GM21576 (cell line): ENCODE data around the gene APBA2.

ENCODE experiments used
- ATAC-seq: cut with Tn5 transposase; IDR thresholded peaks from one replicate; pipeline ENCODE4 v1.9.1; 2021; ENCODE audit warnings: mild to moderate bottlenecking, moderate library complexity; ENCODE audit not compliant: unreplicated experiment

The APBA2 gene

GRCh38 chr15:28895146-28895545 is 9.4 kb downstream of the APBA2 start:
- ATAC-seq: no peak

DNA sequence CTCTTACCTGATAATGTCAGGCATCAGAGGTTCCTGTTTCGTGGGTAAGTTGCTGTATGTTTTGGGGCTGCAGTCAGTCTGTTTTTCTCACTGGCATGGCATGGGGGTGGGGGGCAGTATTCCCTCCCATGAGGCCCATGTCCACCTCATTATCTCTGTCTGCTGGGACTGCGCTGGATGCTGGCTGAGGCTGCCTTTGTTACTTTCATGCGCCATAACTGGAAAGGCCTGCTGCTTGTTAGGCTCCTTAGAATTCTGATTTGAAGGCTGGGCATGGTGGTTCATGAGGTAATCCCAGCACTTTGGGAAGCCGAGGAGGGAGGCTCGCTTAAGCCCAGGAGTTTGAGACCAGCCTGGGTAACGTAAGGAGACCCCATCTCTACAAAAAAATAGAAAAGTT is 9.8 kb downstream of the APBA2 start:
- no peak for ATAC-seq

GRCh38 chr15:28896951-28897350 is 11.2 kb downstream of the APBA2 start:
- ATAC-seq: no peak

DNA sequence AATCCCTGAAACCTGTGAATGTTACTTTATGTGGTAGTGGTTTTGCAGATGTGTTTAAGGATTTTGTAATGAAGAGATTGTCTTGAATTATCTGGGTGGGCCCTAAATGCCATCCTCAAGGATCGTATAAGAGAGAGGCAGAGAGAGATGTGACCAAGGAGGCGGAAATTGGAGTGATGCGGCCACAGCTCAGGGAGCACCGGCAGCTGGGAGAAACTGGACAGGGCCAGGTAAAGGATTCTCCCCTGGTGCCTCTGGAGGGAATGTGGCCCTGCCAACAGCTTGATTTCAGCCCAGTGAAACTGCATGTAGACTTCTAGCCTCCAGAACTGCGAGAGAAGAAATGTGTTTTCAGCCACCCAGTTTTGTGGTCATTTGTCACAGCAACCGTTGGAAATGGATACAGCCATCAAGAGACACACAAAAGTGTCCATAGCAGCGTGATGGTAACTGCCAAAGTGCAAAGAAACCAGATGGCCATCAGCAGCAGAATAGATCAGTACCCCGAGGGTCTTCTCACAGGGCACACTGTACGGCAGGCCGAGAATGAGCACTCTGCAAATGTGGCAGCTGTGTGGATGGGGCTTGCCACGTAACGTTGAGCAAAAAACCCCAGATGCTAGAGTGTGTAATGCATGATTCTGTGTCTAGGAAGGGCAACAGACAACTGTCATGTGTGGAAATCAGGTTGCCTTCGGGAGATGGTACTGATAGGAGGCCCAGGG is 12.2 kb downstream of the APBA2 start:
- no peak for ATAC-seq

- ATAC-seq: no peak
These were observed 13.4 kb downstream of the APBA2 start for GRCh38 chr15:28899061-28899738.

- no peak for ATAC-seq
These were observed 14.5 kb downstream of the APBA2 start for GRCh38 chr15:28900041-28900891.

DNA sequence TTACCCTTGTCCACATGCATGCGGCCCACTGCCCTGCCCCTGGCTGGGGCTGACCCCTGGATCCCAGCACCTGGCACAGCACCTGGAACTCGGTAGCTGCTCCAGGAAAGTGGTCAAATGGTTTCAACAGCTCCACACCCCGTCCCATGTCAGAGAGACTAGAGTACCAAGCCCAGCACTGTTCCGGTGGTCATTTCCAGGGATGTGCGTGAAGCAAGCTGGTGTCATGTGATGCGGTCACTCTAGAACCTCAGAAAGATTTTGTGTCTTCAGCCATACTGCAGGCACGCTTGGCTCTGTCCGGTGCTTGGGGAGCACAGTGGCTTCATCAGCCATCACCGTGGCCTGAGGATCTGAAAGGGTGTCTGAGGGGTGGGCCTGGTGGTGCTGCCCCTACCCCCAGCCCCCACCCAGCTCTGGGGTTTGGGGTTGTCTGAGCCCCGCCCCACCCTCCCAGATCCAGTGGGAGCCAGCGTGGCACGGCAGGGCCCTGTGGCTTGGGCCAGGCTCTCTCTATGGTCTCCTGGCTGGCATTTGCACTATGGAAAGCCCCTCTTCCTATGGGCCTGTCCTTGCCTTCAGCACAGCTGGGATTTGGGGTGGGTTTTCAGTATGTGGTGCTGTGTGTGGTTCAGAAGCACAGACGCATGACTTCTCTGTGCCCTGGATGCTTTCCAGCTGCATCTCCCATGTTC is 15.3 kb downstream of the APBA2 start:
- no peak for ATAC-seq

GRCh38 chr15:28901587-28901980 is 15.8 kb downstream of the APBA2 start:
- ATAC-seq: no peak

DNA sequence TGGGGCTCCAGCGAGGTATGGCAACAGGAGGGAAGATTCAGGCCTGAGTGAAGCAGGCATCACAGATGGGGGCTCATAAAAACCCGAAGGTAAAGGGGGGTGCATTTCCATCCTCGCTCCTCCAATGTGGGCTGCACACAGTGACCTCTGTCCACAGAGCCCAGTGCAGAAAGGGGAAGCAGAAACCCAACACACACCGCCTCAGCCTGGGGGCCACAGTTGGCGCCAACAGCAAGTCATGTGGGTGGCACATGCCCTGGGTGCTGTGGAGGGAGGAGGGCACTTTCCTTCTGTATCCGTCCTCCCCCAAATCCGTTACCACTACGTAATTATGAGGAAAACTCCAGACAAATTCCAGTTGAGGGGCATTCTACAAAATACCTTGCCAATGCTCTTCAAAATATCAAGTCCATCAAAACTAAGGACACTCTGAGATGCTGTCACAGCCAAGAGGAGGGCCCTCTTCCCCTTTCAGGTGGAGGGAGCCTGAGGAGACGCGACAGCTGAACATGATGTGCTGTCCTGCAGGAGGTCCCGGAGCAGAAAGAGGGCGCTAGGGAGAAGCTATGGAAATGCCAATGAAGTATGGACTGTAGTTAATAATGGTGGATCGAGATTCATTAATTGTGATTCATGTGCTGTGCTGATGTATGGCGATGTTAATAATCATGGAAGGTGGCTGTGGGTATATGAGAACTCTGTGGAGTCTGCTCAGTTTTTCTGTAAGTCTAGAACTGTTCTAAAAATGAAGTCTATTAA is 16.4 kb downstream of the APBA2 start:
- ATAC-seq: no peak

GRCh38 chr15:28902856-28903255 is 17.1 kb downstream of the APBA2 start:
- no peak for ATAC-seq

- no peak for ATAC-seq
These were observed 17.8 kb downstream of the APBA2 start for GRCh38 chr15:28903555-28903954.

GRCh38 chr15:28904003-28904402 is 18.2 kb downstream of the APBA2 start:
- no peak for ATAC-seq

- ATAC-seq: no peak
These were observed 19.0 kb downstream of the APBA2 start for GRCh38 chr15:28904541-28905315.

DNA sequence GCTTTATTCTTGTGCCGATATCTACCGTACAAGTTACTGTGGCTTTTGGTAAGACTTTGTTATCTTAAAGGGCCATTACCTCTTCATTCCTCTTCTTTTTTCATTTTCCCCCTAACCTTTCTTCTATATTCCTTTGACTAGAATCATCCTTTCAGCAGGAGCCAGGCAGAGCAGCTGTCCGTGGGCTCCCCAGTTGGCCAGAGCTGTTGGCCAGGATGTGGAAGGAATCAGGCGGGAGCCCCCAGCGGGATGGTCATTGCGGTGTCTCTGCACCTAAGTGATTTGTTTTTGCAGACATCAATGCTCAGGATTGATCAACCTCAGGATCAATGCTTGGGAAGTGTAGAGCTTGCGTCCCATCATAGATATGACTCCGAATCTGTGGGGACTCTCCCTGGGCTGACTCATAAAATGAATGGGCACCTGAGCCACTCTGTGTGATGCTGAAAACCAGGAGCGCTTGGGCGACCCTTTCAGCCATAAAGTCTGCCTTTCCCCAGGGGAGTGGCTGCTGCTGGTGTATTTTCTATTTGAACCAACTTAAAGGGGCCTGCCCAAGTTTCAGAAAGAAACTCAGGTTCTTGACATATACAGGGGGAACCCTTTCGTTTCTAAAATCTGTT is 21.7 kb downstream of the APBA2 start:
- ATAC-seq: no peak

GRCh38 chr15:28909958-28910500 is 24.3 kb downstream of the APBA2 start:
- ATAC-seq: no peak

DNA sequence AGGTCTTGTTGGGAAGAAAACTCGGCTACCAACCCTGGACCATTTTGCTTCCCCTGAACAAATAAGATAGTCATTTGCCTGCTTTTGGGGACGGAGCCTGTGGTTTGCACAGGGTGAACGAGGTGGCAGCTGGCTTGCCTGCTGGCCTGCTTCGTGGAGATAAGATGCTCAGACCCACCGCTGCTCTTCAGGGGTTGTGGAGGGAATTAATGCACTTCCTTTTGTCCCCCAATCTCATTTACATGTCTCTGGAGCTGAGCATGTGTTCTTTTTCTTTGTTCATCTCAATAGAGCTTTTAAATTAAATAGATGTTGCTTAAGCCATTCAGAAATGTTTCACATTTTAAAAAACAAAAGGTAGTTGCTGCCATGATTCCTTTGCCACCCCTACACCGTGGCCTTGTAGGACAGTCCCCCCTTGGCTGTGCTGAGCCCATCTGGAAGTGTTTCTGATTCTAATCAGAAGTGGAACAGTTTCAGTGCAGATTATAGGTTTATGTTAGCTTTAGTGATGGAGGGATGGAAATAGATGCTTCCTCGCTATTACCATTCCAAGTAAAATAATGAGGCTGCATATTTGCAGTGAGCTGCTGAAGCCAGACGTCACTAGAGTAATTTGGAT is 25.6 kb downstream of the APBA2 start:
- no peak for ATAC-seq

DNA sequence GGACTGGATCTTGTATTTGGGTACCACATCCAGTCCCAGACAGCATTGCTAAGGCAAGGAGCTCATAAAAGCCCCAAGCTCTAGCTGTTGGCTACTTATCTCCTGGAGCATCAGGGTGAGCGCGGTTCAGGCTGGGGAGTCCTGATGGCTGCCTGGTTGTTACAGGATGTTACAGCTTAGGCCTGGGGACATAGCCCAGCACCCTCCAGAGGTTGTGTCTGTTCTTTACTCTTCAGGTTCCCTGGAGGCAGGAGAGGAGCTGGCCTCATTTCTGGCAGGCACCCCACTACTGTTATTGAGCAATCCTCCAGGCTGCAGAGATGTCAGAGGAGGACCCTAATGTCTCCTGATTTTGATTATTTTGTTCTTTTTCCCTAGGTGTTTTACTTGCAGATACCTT is 26.6 kb downstream of the APBA2 start:
- no peak for ATAC-seq

GRCh38 chr15:28913171-28913765 is 27.5 kb downstream of the APBA2 start:
- ATAC-seq: no peak
